Heart right ventricle (tissue), 16 donors: ENCODE data around the gene COG2. TPM values are rescaled to one million over a fixed set of nuclear protein-coding genes. Genes with fewer than 3 reads are reported as not detected.

ENCODE experiments used
- ATAC-seq, 8 donors: fragments of 200-7000 bp; cut with Tn5 transposase; one replicate each; pipeline ENCODE4 v1.9.1; 2020; ENCODE audit warnings: mild to moderate bottlenecking in 8 of 8, moderate library complexity in 8 of 8, moderate number of reproducible peaks in 1 of 8
- DNase-seq, 2 donors: peaks; one replicate each; pipeline ENCODE4 v3.0.0-alpha.2; 2020
- H3K27ac ChIP-seq, 10 donors: fragments of 200-600 bp; sonication (generic) in 2 of 10; one replicate each; pipeline versions ENCODE4 v1.5.0 to v1.8.0; 2020 to 2022; ENCODE audit warnings: mild to moderate bottlenecking in 3 of 10
- H3K27me3 ChIP-seq, 7 donors: fragments of 200-600 bp; one replicate each; pipeline ENCODE4 v1.8.0; 2021 to 2022; ENCODE audit warnings: mild to moderate bottlenecking in 2 of 7
- H3K36me3 ChIP-seq, 9 donors: fragments of 200-600 bp; sonication (generic) in 1 of 9; one replicate each; pipeline versions ENCODE4 v1.5.0 to v1.8.0; 2020 to 2022; ENCODE audit warnings: mild to moderate bottlenecking in 2 of 9
- H3K4me1 ChIP-seq, 9 donors: fragments of 200-600 bp; sonication (generic) in 1 of 9; one replicate each; pipeline versions ENCODE4 v1.5.0 to v1.8.0; 2020 to 2022; ENCODE audit warnings: mild to moderate bottlenecking in 4 of 9
- H3K4me3 ChIP-seq, 10 donors: fragments of 200-600 bp; sonication (generic) in 2 of 10; one replicate each; pipeline versions ENCODE4 v1.5.0 to v1.8.0; 2020 to 2022; ENCODE audit warnings: mild to moderate bottlenecking in 7 of 10, moderate library complexity in 2 of 10
- H3K9me3 ChIP-seq, 11 donors: fragments of 200-600 bp in 10 of 11; sonication (generic) in 2 of 11; one replicate each; pipeline versions ENCODE4 v1.5.0 to v1.8.0; 2013 to 2022; ENCODE audit warnings: mild to moderate bottlenecking in 2 of 11, control low read depth in 1 of 11, moderate library complexity in 1 of 11
- WGBS, 2 donors: extraction: QIAGEN DNeasy Blood & Tissue Kit; methylation state at CpG; one replicate each; pipeline ENCODE4 v1.1.7; 2013; ENCODE audit warnings: inconsistent platforms in 1 of 2; 5-methylcytosine and 5-hydroxymethylcytosine counted together
- intact Hi-C, 10 donors: fragments of 100-400 bp; cut with DNase I; formaldehyde crosslinking; loops; one replicate each; pipeline versions ENCODE4 v1.11.1 to v1.14.2; 2022
- long read RNA-seq, 3 donors: library from polyadenylated mRNA; unstranded; transcript quantifications; one replicate each; pipeline ENCODE4 v2.0.0, GENCODE V29; 2020 to 2021
- polyA plus RNA-seq, 2 donors: library from polyadenylated mRNA; stranded (reverse); fragments of 200-250 nt; gene quantifications; one replicate each; pipeline ENCODE4 v1.2.3, GENCODE V29; 2013
- total RNA-seq, 10 donors: library from RNA; stranded (reverse); fragmentation: NEBNext Ultra II Directional in 3 of 10; extraction: Animal tissue kit (Norgen Biotek cat#: 25700) in 3 of 10; gene quantifications; one replicate each; pipeline versions ENCODE4 v1.2.1 to v1.2.4, GENCODE V29; 2021 to 2023
- TF ChIP-seq, protein P1 (sequence below), 9 donors: fragments of 200-600 bp; sonication (generic) in 2 of 9; IDR thresholded peaks; one replicate each; pipeline versions ENCODE4 v1.5.0 to v1.8.0; 2021 to 2022; ENCODE audit warnings: antibody characterized with exemption in 9 of 9, mild to moderate bottlenecking in 5 of 9, moderate library complexity in 1 of 9
- donor health status: Arrhythmogenic right ventricular cardiomyopathy.
- donor health status: ischemic (EF 13 %, LVEDD 7.1; RV severe dilation, severe dysfunction).
- donor health status: healthy with polysubstance abuse.
- donor health status: DM: no; HTN: yes; CAD: no.
- donor health status: DM: no; HTN: no; CAD: no.
- donor health status: ischemic (EF 25% LVEDD 6.9; RV normal size, moderate dysfunction).
- donor health status: ischemic (EF 25% LVEDD 5.7; RV mildly dilated, moderate dysfunction).
- donor health status: healthy.
- donor health status: DM: yes; HTN: yes; CAD: no.
- donor health status: Ischemic cardiomyopathy.
- donor health status: ischemic (EF 35%, LVEDD 5.7; RV mildly dilated, moderate dysfunction).
- donor health status: nonischemic (EF 11% LVEDD 7.7; RV severe dilation, severe dysfunction).
- donor health status: DM: yes; HTN: yes; CAD: no.
- donor health status: PGD.
- donor health status: ischemic (EF 29% LVEDD 5.4; RV normal size, mild dysfunction).
- donor health status: nonischemic (EF 23%, LVEDD 6.1; RV moderate dilation, normal function).

The COG2 gene, protein sequence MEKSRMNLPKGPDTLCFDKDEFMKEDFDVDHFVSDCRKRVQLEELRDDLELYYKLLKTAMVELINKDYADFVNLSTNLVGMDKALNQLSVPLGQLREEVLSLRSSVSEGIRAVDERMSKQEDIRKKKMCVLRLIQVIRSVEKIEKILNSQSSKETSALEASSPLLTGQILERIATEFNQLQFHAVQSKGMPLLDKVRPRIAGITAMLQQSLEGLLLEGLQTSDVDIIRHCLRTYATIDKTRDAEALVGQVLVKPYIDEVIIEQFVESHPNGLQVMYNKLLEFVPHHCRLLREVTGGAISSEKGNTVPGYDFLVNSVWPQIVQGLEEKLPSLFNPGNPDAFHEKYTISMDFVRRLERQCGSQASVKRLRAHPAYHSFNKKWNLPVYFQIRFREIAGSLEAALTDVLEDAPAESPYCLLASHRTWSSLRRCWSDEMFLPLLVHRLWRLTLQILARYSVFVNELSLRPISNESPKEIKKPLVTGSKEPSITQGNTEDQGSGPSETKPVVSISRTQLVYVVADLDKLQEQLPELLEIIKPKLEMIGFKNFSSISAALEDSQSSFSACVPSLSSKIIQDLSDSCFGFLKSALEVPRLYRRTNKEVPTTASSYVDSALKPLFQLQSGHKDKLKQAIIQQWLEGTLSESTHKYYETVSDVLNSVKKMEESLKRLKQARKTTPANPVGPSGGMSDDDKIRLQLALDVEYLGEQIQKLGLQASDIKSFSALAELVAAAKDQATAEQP
- total RNA-seq = 10 to 100 TPM; 20.1 to 36.5 (median 24.7) TPM
- 10 to 100 TPM in 1 of 2 donors, 1 to 10 TPM in 1; 7.5 to 10.6 TPM for polyA plus RNA-seq
- long read RNA-seq, donor 1, transcript COG2-202 (18 exons, 2,921 nt) = major isoform, 43 of 58 reads
- long read RNA-seq, donor 1, partial matches to known transcripts = 5 of 58 reads
- long read RNA-seq, donor 1, other reads (novel, unspliced or antisense) = 6 of 58 reads
- long read RNA-seq, donor 2, transcript COG2-202 (18 exons, 2,921 nt) = major isoform, 38 of 50 reads
- long read RNA-seq, donor 2, partial matches to known transcripts = 5 of 50 reads
- long read RNA-seq, donor 2, other reads (novel, unspliced or antisense) = 4 of 50 reads
- long read RNA-seq, donor 3, transcript COG2-201 (18 exons, 2,843 nt) = minor isoform, 8 of 143 reads
- long read RNA-seq, donor 3, transcript COG2-202 (18 exons, 2,921 nt) = major isoform, 119 of 143 reads
- long read RNA-seq, donor 3, partial matches to known transcripts = 6 of 143 reads
- long read RNA-seq, donor 3, other reads (novel, unspliced or antisense) = 9 of 143 reads

DNA sequence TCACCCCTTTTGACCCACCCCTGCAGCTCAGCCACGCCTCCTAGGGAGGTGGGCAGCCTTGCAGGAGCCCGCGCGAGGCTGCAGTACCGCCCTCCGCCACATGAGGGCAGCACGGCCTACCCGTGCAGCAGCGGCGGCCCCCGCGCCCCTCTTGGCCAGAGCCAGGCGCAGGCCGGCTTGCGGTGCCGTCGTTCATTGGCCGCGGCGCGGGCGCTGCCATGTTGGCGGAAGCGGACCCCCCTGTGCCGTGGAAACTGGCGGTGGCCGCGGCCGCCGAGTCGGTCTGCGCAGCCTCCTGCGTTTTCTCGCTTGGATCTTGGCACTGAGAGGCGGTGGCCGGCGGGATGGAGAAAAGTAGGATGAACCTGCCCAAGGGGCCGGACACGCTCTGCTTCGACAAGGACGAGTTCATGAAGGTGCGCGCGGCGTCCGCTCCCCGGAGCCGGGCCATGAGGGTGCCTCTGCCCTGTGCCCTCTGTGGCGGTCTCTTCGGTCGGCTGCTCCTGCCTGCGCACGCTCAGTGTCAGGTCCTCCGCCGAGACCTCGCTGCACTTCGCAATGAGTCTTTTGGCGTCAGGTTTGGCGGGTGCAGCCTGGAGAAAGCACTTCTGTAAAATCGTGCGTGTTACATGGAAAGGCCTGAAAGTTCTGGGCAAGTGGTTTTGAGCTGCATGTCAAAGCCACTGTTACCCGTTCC, at the start of gene COG2:
Gene COG2, plus strand, starts transcription at position 219 of the 697 bp plus-strand sequence. Its CDS starts 126 bp downstream, at position 345.
- peak within 1 kb of the TSS in 9 of 10 donors; percentile 56 to 94 (median 84) for H3K27ac ChIP-seq
- ATAC-seq = peak; percentile 98 to 100 (median 99)

DNA sequence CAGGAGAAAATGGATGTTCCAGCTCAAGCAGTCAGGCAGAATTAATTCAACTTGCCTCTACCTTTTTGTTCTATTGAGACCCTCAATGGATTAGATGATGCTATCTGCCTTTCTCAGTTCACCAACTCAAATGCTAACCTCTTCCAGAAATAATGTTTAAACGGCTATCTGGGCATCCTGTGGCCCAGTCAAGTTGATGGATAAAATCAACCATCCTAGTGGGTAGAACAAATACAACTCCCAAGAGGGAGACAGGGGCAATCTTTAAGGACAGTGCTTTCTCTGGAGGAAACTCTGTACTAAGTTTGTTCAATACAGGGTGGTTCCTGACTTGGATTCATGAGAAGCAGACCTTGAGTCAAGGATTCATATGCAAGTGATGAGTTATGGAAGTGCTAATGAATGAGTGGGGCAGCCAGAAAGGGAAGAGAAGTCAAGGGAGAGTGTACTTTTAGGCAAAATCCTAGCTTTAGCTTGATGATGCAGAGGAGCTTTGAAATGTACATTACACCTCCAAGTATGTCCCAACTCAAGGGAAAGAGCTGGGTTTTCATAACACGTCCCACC, 49.4 kb upstream of the COG2 start:
- 42 to 65% methylated on average over 2 of the region's 2 CpGs for WGBS, 2 donors
- TF ChIP-seq, protein P1, sequence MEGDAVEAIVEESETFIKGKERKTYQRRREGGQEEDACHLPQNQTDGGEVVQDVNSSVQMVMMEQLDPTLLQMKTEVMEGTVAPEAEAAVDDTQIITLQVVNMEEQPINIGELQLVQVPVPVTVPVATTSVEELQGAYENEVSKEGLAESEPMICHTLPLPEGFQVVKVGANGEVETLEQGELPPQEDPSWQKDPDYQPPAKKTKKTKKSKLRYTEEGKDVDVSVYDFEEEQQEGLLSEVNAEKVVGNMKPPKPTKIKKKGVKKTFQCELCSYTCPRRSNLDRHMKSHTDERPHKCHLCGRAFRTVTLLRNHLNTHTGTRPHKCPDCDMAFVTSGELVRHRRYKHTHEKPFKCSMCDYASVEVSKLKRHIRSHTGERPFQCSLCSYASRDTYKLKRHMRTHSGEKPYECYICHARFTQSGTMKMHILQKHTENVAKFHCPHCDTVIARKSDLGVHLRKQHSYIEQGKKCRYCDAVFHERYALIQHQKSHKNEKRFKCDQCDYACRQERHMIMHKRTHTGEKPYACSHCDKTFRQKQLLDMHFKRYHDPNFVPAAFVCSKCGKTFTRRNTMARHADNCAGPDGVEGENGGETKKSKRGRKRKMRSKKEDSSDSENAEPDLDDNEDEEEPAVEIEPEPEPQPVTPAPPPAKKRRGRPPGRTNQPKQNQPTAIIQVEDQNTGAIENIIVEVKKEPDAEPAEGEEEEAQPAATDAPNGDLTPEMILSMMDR (IDR thresholded peaks at IDR 0.05) = no peak
- Histone ChIP-seq H3K27ac (no peak overlapping the region), H3K9me3 (no peaks in the 10 kb centered on the region), H3K27me3 (peaks cover 0 to 8% (median 0%) of the 10 kb centered on the region in 7 donors), H3K4me1 (no peaks in the 10 kb centered on the region), H3K4me3 (no peak overlapping the region), H3K36me3 (no peaks in the 10 kb centered on the region)
- ATAC-seq = no peak
- intact Hi-C loops = no loop called here
- DNase-seq = no peak

More for the DNA sequence above, at the start of gene COG2:
- WGBS, 2 donors = 0% methylated on average over 62 of the region's 62 CpGs
- intact Hi-C loops = loop anchor here in 5 of 10 donors (1.0 to 5.0 kb wide), 3 partner anchors 130 to 131 kb away; no protein-coding TSS in a partner anchor
- H3K9me3 ChIP-seq = no peaks in the 10 kb centered on the region
- H3K4me3 ChIP-seq = peak within 1 kb of the TSS; percentile 44 to 93 (median 78)
- TF ChIP-seq, protein P1 (IDR thresholded peaks at IDR 0.05) = peak; percentile 100
- DNase-seq = peak; percentile 92 to 97
- H3K27me3 ChIP-seq = peaks cover 0 to 9% (median 0%) of the 10 kb centered on the region in 7 donors
- peaks cover 0 to 12% (median 0%) of the 10 kb centered on the region in 9 donors for H3K36me3 ChIP-seq
- peaks cover 9 to 51% (median 34%) of the 10 kb centered on the region in 9 donors for H3K4me1 ChIP-seq

DNA sequence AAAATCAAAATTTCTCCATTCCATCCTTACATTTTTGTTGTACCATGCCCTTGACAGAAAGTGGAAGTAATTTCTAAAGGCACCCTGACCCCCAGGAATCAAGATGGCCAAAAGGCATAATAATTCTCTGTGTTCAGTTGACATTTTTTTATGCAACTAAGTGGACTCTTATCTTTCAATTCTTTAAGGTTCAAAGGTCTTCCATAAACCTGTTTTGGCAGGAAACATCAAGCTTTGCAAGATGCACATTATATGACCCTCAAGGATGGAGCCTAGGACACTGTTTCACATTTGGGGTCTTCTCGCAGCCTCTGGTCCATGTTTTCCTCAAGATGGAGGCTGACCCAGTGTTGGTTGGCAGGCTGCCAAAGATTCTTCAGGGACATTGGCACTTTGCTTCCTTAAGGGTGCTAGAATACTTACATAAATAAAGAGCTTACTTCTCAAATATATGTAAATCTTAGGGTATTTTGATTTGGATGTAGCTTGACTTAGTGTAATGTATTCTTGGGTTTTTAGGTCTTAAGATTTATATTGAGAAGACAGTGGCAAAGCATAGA, 48.0 kb upstream of the COG2 start:
- no peaks in the 10 kb centered on the region for H3K36me3 ChIP-seq
- WGBS, 2 donors = 90 to 94% methylated on average over 1 of the region's 1 CpG
- H3K27me3 ChIP-seq = peaks cover 0 to 8% (median 0%) of the 10 kb centered on the region in 7 donors
- TF ChIP-seq, protein P1 (IDR thresholded peaks at IDR 0.05) = no peak
- peaks cover 0 to 9% (median 0%) of the 10 kb centered on the region in 11 donors for H3K9me3 ChIP-seq
- H3K4me3 ChIP-seq = no peak overlapping the region
- no peak overlapping the region for H3K27ac ChIP-seq
- DNase-seq (no peak), ATAC-seq (no peak)
- no peaks in the 10 kb centered on the region for H3K4me1 ChIP-seq
- intact Hi-C loops = no loop called here
